ENCODE measurements around the gene ANKS1B. TPM values are rescaled to one million over a fixed set of nuclear protein-coding genes. Genes with fewer than 3 reads are reported as not detected.

The ANKS1B gene
- total and polyA plus RNA-seq, 9 donors = 1.4 to 5.6 (median 2.7) TPM

DNA sequence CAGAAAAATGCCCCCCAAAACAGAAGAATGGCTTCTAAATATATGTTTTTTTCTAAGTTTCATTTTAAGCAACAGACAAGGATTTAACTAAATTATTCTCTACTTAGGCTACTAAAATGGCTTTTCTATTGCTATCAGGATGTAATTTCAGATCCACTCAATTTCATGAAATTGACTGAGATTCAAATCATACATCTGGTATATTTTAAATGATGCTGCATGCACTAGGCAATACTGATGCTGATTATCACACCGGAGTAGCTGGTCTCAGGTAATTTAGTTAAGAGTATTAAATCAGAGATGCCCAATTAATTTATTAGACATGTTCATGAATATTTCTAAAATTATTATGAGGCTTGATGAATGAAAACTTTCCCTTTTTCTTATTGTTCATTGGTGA lies 1188.0 kb downstream of the ANKS1B start:
- no peak for DNase-seq
- Histone ChIP-seq H3K27ac (ENCODE audit: low read length) (no peak overlapping the region), H3K9me3 (replicated peaks; ENCODE audit: control insufficient read depth, low read depth, low read length) (no peaks in the 10 kb centered on the region), H3K4me3 (ENCODE audit: low read length) (no peak overlapping the region), H3K36me3 (ENCODE audit: control insufficient read depth, insufficient read depth, low read length) (no peaks in the 10 kb centered on the region), H3K4me1 (ENCODE audit: control insufficient read depth, insufficient read depth, low read length) (no peaks in the 10 kb centered on the region), H3K27me3 (ENCODE audit: control insufficient read depth, insufficient read depth, low read length) (no peaks in the 10 kb centered on the region)
- WGBS (ENCODE audit: insufficient coverage) = no CpG with 5 or more reads among the region's 1 CpG

GRCh38 chr12:98793121-98793520 lies 1191.6 kb downstream of the ANKS1B start:
- Histone ChIP-seq H3K9me3 (replicated peaks; ENCODE audit: control insufficient read depth, low read depth, low read length) (no peaks in the 10 kb centered on the region), H3K4me3 (ENCODE audit: low read length) (no peak overlapping the region), H3K4me1 (ENCODE audit: control insufficient read depth, insufficient read depth, low read length) (no peaks in the 10 kb centered on the region), H3K36me3 (ENCODE audit: control insufficient read depth, insufficient read depth, low read length) (no peaks in the 10 kb centered on the region), H3K27ac (ENCODE audit: low read length) (no peak overlapping the region), H3K27me3 (ENCODE audit: control insufficient read depth, insufficient read depth, low read length) (no peaks in the 10 kb centered on the region)
- WGBS (ENCODE audit: insufficient coverage) = no CpG with 5 or more reads among the region's 2 CpGs
- DNase-seq = no peak

DNA sequence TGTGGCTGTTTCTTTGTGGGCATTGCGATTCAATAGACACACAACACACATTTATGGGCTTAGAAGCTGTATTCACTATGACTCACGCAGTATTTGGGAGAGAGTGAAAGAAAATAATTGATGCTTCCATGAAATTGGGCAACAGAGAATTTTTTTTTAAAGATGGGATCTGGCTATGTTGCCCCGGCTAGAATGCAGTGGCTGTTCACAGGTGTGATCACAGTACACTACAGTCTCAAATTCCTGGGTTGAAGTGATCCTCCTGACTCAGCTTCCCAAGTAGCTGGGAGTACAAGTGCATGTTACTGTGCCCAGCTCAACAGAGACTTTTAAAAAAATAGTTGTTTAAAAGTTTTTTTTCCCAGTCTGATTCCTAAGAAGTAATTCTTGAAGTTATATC lies 1193.3 kb downstream of the ANKS1B start:
- Histone ChIP-seq H3K4me1 (ENCODE audit: control insufficient read depth, insufficient read depth, low read length) (no peaks in the 10 kb centered on the region), H3K4me3 (ENCODE audit: low read length) (no peak overlapping the region), H3K36me3 (ENCODE audit: control insufficient read depth, insufficient read depth, low read length) (no peaks in the 10 kb centered on the region), H3K27me3 (ENCODE audit: control insufficient read depth, insufficient read depth, low read length) (no peaks in the 10 kb centered on the region), H3K27ac (ENCODE audit: low read length) (no peak overlapping the region), H3K9me3 (replicated peaks; ENCODE audit: control insufficient read depth, low read depth, low read length) (no peaks in the 10 kb centered on the region)
- no CpG with 5 or more reads among the region's 3 CpGs for WGBS (ENCODE audit: insufficient coverage)
- DNase-seq = no peak

GRCh38 chr12:98788396-98788795 lies 1196.3 kb downstream of the ANKS1B start:
- H3K27me3 ChIP-seq (ENCODE audit: control insufficient read depth, insufficient read depth, low read length) = no peaks in the 10 kb centered on the region
- H3K9me3 ChIP-seq (replicated peaks; ENCODE audit: control insufficient read depth, low read depth, low read length) = no peaks in the 10 kb centered on the region
- no peaks in the 10 kb centered on the region for H3K36me3 ChIP-seq (ENCODE audit: control insufficient read depth, insufficient read depth, low read length)
- no peaks in the 10 kb centered on the region for H3K4me1 ChIP-seq (ENCODE audit: control insufficient read depth, insufficient read depth, low read length)
- DNase-seq = no peak
- WGBS (ENCODE audit: insufficient coverage) = 95% methylated on average over 5 of the region's 5 CpGs
- H3K27ac ChIP-seq (ENCODE audit: low read length) = no peak overlapping the region
- H3K4me3 ChIP-seq (ENCODE audit: low read length) = no peak overlapping the region

GRCh38 chr12:98786653-98787052 lies 1198.1 kb downstream of the ANKS1B start:
- no peaks in the 10 kb centered on the region for H3K36me3 ChIP-seq (ENCODE audit: control insufficient read depth, insufficient read depth, low read length)
- no peaks in the 10 kb centered on the region for H3K4me1 ChIP-seq (ENCODE audit: control insufficient read depth, insufficient read depth, low read length)
- DNase-seq = no peak
- H3K9me3 ChIP-seq (replicated peaks; ENCODE audit: control insufficient read depth, low read depth, low read length) = no peaks in the 10 kb centered on the region
- H3K27me3 ChIP-seq (ENCODE audit: control insufficient read depth, insufficient read depth, low read length) = no peaks in the 10 kb centered on the region
- H3K4me3 ChIP-seq (ENCODE audit: low read length) = no peak overlapping the region
- H3K27ac ChIP-seq (ENCODE audit: low read length) = no peak overlapping the region
- WGBS (ENCODE audit: insufficient coverage) = 40% methylated on average over 2 of the region's 7 CpGs

- no peaks in the 10 kb centered on the region for H3K9me3 ChIP-seq (replicated peaks; ENCODE audit: control insufficient read depth, low read depth, low read length)
- 86% methylated on average over 1 of the region's 2 CpGs for WGBS (ENCODE audit: insufficient coverage)
- no peak overlapping the region for H3K27ac ChIP-seq (ENCODE audit: low read length)
- H3K4me1 ChIP-seq (ENCODE audit: control insufficient read depth, insufficient read depth, low read length) = no peaks in the 10 kb centered on the region
- DNase-seq = no peak
- no peak overlapping the region for H3K4me3 ChIP-seq (ENCODE audit: low read length)
- H3K36me3 ChIP-seq (ENCODE audit: control insufficient read depth, insufficient read depth, low read length) = no peaks in the 10 kb centered on the region
- H3K27me3 ChIP-seq (ENCODE audit: control insufficient read depth, insufficient read depth, low read length) = no peaks in the 10 kb centered on the region
These were observed 1201.3 kb downstream of the ANKS1B start for GRCh38 chr12:98783420-98783819.

DNA sequence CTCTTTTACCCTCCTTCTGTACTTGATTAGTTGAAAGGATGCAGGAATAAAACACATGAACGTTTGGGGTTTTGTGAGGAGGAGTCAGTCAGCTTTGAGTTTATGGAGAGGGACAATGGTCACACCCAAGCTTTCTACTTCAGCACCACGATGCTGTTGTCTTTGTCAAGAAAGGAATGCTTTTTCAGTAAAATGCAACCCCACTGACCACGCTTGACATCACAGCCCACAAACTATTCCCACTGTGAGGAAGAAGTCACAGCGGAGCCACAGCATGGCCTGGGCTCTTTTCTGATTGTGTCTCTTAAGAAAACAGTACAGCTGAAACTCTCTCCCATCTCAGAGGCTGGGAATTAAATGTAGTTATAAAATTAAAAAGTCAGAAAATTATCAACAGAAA lies 1204.5 kb downstream of the ANKS1B start:
- no peak for DNase-seq
- no peaks in the 10 kb centered on the region for H3K4me1 ChIP-seq (ENCODE audit: control insufficient read depth, insufficient read depth, low read length)
- WGBS (ENCODE audit: insufficient coverage) = no CpG with 5 or more reads among the region's 4 CpGs
- no peak overlapping the region for H3K4me3 ChIP-seq (ENCODE audit: low read length)
- no peak overlapping the region for H3K27ac ChIP-seq (ENCODE audit: low read length)
- H3K27me3 ChIP-seq (ENCODE audit: control insufficient read depth, insufficient read depth, low read length) = no peaks in the 10 kb centered on the region
- no peaks in the 10 kb centered on the region for H3K9me3 ChIP-seq (replicated peaks; ENCODE audit: control insufficient read depth, low read depth, low read length)
- no peaks in the 10 kb centered on the region for H3K36me3 ChIP-seq (ENCODE audit: control insufficient read depth, insufficient read depth, low read length)

DNA sequence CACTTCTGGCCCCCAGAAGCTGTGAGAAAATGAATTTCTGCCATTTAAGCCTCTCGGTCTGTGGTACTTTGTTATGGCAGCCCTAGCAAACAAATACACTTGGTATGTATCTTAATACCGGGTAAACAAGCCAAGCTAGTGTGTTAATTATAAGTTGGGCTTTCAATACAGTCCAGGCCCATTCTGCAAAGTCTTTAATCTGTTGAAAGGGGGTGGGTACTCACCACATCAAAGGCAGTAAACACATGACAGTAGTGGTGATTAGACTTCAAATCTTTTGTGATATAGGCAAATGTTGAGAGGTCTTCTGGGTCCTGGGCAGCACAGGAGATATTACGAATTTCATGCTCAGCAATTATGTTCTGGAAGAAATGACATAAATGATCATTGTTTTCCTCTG lies 1211.9 kb downstream of the ANKS1B start:
- no peak overlapping the region for H3K27ac ChIP-seq (ENCODE audit: low read length)
- DNase-seq = no peak
- 100% methylated on average over 1 of the region's 3 CpGs for WGBS (ENCODE audit: insufficient coverage)
- no peak overlapping the region for H3K4me3 ChIP-seq (ENCODE audit: low read length)
- H3K4me1 ChIP-seq (ENCODE audit: control insufficient read depth, insufficient read depth, low read length) = no peaks in the 10 kb centered on the region
- H3K27me3 ChIP-seq (ENCODE audit: control insufficient read depth, insufficient read depth, low read length) = no peaks in the 10 kb centered on the region
- H3K9me3 ChIP-seq (replicated peaks; ENCODE audit: control insufficient read depth, low read depth, low read length) = no peaks in the 10 kb centered on the region
- no peaks in the 10 kb centered on the region for H3K36me3 ChIP-seq (ENCODE audit: control insufficient read depth, insufficient read depth, low read length)

DNA sequence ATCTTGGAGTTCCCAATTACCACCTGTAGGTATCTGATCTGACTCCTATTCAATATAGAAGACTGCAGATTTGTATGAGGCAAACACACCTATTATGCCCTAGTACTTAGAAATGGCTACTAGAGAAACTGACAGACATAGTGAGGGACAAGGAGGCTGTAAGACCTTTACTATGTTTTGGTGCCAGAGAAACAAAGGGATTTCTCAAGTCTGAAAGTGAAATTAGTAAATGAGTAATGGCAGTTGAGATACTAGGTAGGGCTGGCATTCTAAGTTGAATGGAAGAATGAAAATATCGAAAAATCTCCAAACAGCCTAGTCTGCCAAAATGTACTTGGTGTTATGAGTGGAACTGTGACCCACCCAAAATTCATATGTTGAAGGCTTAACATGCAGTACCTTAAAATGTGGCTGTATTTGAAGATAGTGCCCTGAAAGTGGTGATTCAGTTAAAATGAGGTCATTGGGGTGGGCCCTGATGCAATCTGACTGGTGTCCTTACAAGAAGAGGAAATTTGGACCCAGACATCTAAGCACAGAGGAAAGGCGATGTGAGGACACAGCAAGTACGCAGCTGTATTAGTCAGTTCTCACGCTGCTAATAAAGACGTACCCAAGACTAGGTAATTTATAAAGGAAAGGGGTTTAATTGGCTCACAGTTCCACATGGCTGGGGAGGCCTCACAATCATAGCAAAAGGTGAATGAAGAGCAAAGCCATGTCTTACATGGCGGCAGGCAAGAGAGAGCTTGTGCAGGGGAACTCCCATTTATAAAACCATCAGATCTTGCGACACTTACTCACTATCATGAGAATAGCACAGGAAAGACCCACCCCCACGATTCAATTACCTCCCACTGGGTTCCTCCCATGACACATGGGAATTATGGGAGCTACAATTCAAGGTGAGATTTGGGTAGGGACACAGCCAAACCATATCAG lies 1212.7 kb downstream of the ANKS1B start:
- H3K27ac ChIP-seq (ENCODE audit: low read length) = no peak overlapping the region
- no peaks in the 10 kb centered on the region for H3K27me3 ChIP-seq (ENCODE audit: control insufficient read depth, insufficient read depth, low read length)
- H3K36me3 ChIP-seq (ENCODE audit: control insufficient read depth, insufficient read depth, low read length) = no peaks in the 10 kb centered on the region
- WGBS (ENCODE audit: insufficient coverage) = 94% methylated on average over 6 of the region's 8 CpGs
- no peak overlapping the region for H3K4me3 ChIP-seq (ENCODE audit: low read length)
- H3K4me1 ChIP-seq (ENCODE audit: control insufficient read depth, insufficient read depth, low read length) = no peaks in the 10 kb centered on the region
- no peak for DNase-seq
- no peaks in the 10 kb centered on the region for H3K9me3 ChIP-seq (replicated peaks; ENCODE audit: control insufficient read depth, low read depth, low read length)

- H3K9me3 ChIP-seq (replicated peaks; ENCODE audit: control insufficient read depth, low read depth, low read length) = no peaks in the 10 kb centered on the region
- no peak for DNase-seq
- H3K4me1 ChIP-seq (ENCODE audit: control insufficient read depth, insufficient read depth, low read length) = no peaks in the 10 kb centered on the region
- H3K4me3 ChIP-seq (ENCODE audit: low read length) = no peak overlapping the region
- H3K36me3 ChIP-seq (ENCODE audit: control insufficient read depth, insufficient read depth, low read length) = no peaks in the 10 kb centered on the region
- no peak overlapping the region for H3K27ac ChIP-seq (ENCODE audit: low read length)
- no CpG with 5 or more reads among the region's 4 CpGs for WGBS (ENCODE audit: insufficient coverage)
- no peaks in the 10 kb centered on the region for H3K27me3 ChIP-seq (ENCODE audit: control insufficient read depth, insufficient read depth, low read length)
These were observed 1214.5 kb downstream of the ANKS1B start for GRCh38 chr12:98770230-98770629.

All from muscle of leg (tissue), 11 donors.